NCI-H69 (cell line): Measurements from ENCODE around the gene HOXC4.

Experiments used
- DNase-seq: peaks from one replicate; lab custom pipeline; 2025; lab: John Stamatoyannopoulos, UW

The HOXC4 gene

GRCh38 chr12:54053751-54054741 is at the start of gene HOXC4:
TSS of gene HOXC4 (plus strand) at chr12:54053835. CDS start at chr12:54053923, 88 bp downstream.
- DNase-seq, result peak; percentile 92

GRCh38 chr12:54004063-54004840 is 49.4 kb upstream of the HOXC4 start:
- no peak for DNase-seq

DNA sequence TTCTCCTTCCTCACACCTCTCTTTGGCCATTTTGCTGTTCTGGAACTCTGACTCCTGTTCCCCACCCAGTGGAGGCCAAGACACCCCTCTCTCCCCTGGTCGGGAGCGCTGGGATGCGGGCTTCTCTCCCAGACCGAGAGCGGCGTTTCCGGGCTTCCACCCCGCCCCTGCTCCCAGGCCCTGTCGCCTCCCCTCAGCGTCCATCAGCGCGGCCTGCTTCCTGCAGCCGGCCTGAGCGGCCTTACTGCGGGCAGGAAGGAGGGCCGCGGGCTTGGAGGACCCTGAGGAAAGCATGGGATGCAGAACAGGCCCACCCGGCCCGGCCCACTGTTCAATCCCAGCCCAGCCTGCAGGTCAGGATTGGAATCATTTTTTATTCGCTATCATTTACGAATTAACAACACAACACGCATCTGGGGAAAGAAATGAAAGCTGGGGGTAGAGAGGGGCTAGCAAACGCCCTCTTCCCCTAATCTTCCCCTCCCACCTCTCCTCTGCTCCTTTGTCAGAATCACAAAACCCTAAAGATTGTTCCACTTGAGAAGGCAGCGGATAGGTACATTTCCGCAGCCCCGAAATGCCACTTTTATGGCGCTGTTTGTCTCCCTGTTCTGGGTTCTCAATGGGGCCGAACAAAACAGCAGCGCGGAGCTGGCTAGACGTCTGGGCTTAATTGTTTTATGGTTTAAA is 48.6 kb upstream of the HOXC4 start:
- DNase-seq, result no peak

DNA sequence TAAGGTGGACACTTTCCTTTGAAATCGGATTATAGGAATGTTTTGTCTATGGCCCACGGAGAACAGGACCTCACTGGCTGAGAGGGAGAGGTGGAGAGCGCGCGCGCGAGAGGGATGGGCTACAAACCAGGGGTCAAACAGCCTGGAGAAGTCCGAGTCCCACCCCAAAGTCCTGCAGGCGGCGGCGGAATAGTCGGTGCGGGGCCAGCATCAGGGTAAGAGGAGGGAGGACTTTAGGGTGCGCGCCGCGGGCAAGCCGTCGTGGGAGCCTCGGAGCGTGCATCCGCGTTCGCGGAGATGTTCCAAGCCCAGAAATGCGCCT is 48.1 kb upstream of the HOXC4 start:
- DNase-seq, result no peak

GRCh38 chr12:54005853-54006558 is 47.6 kb upstream of the HOXC4 start:
- DNase-seq, result peak; percentile 85

- no peak for DNase-seq
Observed at GRCh38 chr12:54006559-54007220, 46.9 kb upstream of the HOXC4 start.

DNA sequence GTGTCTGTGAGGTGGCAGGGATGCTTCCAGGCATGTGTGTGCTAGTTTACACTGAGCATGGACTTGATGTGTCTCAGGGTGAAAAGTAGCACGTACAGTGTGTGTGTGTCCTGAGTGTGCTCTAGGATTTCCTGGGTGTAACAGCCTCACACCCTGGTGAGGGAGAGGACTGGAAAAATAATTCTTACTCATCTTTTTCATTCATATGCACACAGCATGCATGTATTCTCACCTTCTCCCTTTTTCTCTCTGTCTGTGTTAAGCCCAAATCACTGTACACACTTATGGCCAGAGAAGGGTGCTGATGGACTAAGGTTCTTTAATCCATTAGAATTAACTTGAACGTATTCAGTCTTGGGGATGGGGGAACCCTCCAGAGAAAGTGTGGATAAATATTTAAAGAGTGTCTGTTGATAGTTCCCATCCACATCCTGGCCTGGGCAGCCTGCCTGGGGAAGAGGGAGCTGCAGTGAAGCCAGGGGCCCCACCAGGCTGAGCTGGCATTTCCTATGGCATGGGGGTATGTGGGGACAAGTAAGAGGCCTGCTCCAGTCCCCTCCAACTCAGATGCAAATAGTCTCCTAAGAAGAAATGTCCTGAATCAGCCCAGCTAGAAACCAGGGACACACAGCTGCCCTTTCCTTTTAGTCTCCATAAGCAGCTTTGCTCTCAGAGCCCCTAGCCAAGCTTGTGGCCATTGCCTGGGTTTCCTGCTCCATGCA is 45.9 kb upstream of the HOXC4 start:
- no peak for DNase-seq

GRCh38 chr12:54008260-54008552 is 45.4 kb upstream of the HOXC4 start:
- no peak for DNase-seq

DNA sequence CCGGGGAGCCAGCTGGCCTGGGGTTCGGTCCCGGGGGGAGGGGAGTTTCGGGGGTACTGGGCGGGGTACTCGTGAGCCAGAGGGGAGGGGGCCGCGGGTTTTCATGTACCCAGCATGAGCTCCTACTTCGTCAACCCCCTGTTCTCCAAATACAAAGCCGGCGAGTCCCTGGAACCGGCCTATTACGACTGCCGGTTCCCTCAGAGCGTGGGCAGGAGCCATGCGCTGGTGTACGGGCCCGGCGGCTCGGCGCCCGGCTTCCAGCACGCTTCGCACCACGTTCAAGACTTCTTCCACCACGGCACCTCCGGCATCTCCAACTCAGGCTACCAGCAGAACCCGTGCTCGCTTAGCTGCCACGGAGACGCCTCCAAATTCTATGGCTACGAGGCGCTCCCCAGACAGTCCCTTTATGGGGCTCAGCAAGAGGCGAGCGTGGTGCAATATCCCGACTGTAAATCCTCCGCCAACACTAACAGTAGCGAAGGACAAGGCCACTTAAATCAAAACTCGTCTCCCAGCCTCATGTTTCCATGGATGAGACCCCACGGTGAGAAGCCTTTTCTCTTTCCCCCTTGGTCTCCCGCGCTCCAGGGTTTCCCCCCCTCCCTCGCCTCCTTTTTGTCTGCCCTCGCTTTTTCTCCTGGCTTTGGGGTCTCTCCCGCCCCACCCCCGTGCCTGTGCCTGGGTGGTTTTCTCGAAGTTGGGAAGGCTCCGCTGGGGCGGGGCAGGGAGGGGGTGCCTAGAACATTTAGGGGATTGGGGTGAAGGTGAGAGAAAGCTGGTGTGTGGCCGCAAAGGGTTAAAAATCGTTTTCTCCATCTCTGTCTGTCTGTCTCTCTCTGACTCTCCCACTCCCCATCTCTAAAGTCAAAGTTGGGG is 44.2 kb upstream of the HOXC4 start:
- peak; percentile 54 for DNase-seq

DNA sequence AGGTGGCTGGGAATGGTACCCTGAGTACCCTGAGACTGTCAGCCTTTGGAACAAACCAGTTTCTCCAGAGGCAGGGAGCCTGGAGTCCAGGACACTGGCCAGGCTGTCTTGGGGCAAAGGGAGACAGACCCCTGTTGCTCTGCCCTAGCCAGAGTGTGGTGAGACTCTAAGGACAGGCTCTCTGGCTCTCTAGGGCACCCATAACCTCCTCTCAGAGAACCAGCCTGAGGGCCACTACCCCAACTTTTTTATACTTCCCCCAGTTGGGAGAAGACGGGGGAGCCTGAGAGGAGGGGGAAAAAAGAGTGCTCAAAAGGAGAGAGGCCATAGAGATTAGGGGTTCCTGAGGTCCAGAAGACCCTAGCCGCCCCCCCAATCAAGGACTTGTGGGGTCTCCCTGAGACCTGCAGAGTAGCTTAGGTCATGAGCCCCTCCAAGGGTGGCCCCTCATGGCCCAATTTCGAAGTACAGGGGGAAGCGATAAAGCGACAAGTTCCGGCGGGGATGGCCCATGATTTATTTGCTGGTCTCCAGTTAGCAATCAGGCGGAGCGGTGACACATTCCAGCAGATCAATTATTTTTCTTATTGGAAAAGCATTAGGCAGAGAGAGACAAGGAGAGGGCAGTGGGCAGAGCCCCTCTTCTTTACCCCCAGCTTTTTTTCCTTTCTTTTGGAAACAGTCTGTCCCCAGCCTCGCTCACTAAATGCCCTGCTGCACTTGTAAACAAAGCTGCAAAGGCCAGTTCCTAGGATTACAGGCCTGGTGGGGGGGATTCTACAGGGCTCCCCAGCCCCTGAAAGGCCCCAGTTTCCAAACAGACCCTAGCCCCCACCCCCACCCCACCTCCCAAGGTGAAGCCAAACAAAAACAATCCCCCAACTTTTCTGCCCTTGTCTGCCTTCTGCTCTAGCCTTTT is 43.3 kb upstream of the HOXC4 start:
- DNase-seq, result no peak

DNA sequence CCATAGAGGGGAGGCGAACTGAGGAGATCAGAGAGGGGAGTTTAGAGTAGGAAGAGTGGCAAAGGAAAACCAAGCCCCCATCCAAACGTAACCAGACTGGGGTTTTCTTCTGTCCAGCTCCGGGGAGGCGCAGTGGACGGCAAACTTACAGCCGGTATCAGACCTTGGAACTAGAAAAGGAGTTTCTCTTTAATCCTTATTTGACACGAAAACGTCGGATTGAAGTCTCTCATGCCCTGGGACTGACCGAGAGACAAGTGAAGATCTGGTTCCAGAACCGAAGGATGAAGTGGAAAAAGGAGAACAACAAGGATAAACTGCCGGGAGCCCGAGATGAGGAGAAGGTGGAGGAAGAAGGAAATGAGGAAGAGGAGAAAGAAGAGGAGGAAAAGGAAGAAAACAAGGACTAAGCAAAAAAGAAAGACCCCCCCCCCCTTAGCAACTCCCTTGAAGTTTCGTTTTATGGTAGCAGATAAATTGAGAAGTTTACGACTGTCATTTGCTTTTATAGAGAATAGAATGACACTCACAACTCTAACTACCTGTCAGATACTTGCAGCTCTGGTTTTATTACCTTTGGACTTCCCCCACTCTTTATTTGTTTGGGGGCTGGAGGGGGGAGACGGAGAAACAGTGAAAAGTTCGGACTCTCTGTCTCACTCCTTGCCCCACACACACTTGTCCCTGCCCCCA is 42.5 kb upstream of the HOXC4 start:
- DNase-seq, result no peak

DNA sequence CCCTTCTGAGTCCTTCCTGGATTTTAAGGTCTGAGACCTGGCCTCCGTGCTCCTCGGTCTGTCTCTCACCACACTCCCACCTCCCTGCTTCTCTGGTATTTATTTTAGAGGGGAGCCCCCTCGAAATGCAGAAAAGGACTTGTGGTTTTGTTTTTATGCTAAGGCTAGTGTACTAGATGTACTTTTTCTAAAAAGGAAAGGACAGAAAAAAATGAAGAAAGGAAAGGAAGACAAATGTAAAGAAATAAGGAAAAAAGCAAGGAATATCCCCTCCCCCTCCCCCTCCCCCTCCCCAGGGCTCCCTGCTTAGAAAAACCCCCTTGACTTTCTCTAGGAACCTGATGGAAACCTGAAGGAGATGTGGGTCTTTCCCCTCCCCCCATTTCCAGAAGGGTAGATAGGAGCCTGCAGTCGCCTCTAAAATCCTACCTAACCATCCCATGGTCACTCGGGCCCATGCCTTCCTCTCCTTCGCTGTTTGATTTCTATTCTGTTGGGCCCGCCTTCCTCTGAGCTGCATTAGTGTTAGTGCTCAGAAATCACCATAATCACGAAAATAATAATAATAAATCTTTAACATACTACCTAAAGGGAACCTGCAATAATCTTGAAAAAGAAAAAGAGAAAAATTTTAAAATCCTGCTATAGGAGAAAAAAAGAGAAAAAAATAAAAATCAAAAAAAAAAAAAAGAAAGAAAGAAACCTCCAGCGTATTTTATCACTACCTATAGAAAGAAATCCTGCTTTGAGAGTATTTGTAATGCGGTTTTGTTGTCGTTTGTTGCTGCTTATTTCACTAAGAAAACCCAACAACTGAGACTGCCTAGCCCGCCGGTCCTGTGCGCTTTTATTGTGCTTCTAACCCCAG is 41.7 kb upstream of the HOXC4 start:
- no peak for DNase-seq

- no peak for DNase-seq
Observed at GRCh38 chr12:54012631-54013409, 40.8 kb upstream of the HOXC4 start.

DNA sequence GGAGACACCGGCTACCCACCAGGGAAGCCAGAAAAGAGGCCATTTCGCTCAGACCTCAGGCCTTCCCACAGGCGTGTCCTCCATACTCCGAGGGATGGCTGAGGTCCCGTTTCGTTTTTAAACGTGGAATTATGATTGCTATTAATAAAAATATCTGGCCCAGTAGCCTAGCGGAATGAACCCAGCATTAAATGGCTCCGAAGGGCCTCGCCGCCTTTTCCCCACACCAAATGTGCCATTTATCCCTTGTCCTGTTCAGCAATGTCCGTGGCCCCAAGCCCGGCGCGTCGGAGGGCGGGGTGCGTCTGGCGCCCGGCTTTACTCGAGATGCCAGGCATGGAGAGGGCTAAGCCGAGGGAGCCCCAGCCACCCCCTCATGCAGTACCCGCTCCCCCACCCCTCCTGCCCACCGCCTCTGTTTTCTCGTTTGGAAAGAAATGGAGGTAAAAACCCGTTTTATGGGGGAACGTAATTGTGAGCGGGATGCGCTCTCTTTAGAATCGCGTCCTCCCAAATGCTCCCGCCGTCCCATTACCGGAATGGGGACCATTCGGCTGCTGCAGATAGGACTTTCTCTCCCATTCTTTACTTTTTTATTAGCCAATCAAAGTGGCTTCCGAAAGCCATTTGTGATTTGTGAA is 39.1 kb upstream of the HOXC4 start:
- no peak for DNase-seq

GRCh38 chr12:54015018-54015931 is 38.4 kb upstream of the HOXC4 start:
- DNase-seq, result no peak
